Dermis blood vessel endothelial cell (primary cell): Measurements from ENCODE around the gene CTNNA2. TPM values are rescaled to one million over a fixed set of nuclear protein-coding genes. Genes with fewer than 3 reads are reported as not detected.

Source experiments
- DNase-seq: peaks from one replicate; pipeline ENCODE4 v3.0.0; 2010
- total RNA-seq: library from RNA; depleted of rRNA; stranded (reverse); fragments of >200 nt; gene quantifications from 2 replicates; pipeline ENCODE4 v1.2.3, GENCODE V29; 2014

Gene CTNNA2
- total RNA-seq, 1 donor from 2014 or later = not detected

- no peak for DNase-seq
Observed at GRCh38 chr2:80510716-80511115, 997.9 kb downstream of the CTNNA2 start.

GRCh38 chr2:80515964-80516363 is 1003.1 kb downstream of the CTNNA2 start:
- DNase-seq = no peak

- no peak for DNase-seq
Observed at GRCh38 chr2:80517316-80517715, 1004.5 kb downstream of the CTNNA2 start.

- DNase-seq = no peak
Observed at GRCh38 chr2:80519121-80519643, 1006.3 kb downstream of the CTNNA2 start.

GRCh38 chr2:80519699-80520291 is 1006.9 kb downstream of the CTNNA2 start:
- DNase-seq = no peak

GRCh38 chr2:80525152-80525551 is 1012.3 kb downstream of the CTNNA2 start:
- DNase-seq = no peak

GRCh38 chr2:80527119-80527518 is 1014.3 kb downstream of the CTNNA2 start:
- DNase-seq = no peak

GRCh38 chr2:80529466-80530165 is 1016.8 kb downstream of the CTNNA2 start:
- DNase-seq = no peak

GRCh38 chr2:80530442-80531064 is 1017.7 kb downstream of the CTNNA2 start:
- DNase-seq = no peak

- DNase-seq = no peak
Observed at GRCh38 chr2:80531319-80531718, 1018.5 kb downstream of the CTNNA2 start.

GRCh38 chr2:80545420-80546210 is 1032.8 kb downstream of the CTNNA2 start:
- DNase-seq = no peak

GRCh38 chr2:80546766-80547165 is 1033.9 kb downstream of the CTNNA2 start:
- no peak for DNase-seq

GRCh38 chr2:80547344-80547743 is 1034.5 kb downstream of the CTNNA2 start:
- no peak for DNase-seq

- DNase-seq = no peak
Observed at GRCh38 chr2:80548469-80548868, 1035.6 kb downstream of the CTNNA2 start.

- no peak for DNase-seq
Observed at GRCh38 chr2:80549901-80550300, 1037.0 kb downstream of the CTNNA2 start.

GRCh38 chr2:80560326-80560725 is 1047.5 kb downstream of the CTNNA2 start:
- no peak for DNase-seq

- no peak for DNase-seq
Observed at GRCh38 chr2:80568011-80568410, 1055.2 kb downstream of the CTNNA2 start.

GRCh38 chr2:80573167-80573566 is 1060.3 kb downstream of the CTNNA2 start:
- no peak for DNase-seq

GRCh38 chr2:80573950-80574349 is 1061.1 kb downstream of the CTNNA2 start:
- DNase-seq = no peak

- no peak for DNase-seq
Observed at GRCh38 chr2:80579756-80580155, 1066.9 kb downstream of the CTNNA2 start.

- DNase-seq = no peak
Observed at GRCh38 chr2:80591233-80591632, 1078.4 kb downstream of the CTNNA2 start.

GRCh38 chr2:80592106-80592505 is 1079.3 kb downstream of the CTNNA2 start:
- no peak for DNase-seq

GRCh38 chr2:80610108-80610507 is 1097.3 kb downstream of the CTNNA2 start:
- no peak for DNase-seq
